ENCODE measurements around the gene CD109.
"Not testable (repeated sequence)": the region's sequence is repeated elsewhere in the genome, so short reads cannot be mapped to it uniquely, and the experiment has no call there.

The CD109 gene

DNA sequence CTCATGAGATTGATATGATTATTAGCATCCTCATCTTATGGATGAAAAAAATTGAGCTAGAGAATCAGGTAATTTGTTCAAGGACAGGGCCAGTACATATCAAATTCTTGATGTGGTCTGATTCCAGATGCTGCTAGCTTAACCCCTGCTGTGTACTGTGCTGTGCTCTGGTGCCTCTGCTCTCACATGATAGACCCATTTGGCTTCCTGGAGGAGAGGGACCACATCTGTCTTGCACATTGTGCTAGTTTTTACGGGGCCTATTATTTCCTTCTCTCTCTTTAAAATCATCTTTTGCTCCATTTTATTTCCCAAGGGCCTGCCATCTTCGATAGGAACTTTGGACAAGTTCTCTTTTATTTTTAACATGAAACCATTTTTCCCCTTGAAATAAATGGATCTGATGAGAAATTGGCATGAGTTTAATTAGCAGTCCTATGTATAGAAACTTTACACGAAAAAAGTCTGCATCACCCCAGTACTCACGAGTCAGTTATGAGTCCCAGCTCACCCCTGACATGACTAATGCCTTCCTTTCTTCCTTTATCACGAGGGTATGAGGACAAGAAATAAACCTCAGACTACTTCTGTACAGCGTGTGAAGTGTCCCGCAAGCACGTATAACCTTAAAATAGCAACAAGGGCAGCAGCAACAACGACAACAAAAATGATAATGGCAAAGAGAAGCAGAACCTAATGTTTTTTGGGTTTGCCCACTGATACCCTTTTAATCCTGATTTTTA, 26.5 kb downstream of the CD109 start:
- DNase-seq (ENCODE audit: extremely low read depth, low read depth), result peak; percentile 38

DNA sequence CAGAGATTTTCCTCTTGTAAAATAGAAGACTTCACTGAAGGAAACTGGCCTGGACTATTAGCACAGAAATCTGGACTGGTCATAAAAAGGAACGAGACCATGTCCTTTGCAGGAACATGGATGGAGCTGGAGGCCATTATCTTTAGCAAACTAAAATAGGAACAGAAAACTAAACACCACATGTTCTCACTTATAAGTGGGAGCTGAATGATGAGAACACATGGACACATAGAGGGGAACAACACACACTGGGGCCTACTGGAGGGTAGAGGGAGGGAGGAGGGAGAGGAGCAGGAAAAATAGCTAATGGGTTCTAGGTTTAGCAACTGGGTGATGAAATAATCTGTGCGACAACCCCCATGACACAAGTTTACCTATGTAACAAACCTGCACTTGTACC, 27.5 kb downstream of the CD109 start:
- not testable (repeated sequence) for DNase-seq (ENCODE audit: extremely low read depth, low read depth)

More for the DNA sequence above, 26.5 kb downstream of the CD109 start:
- TF ChIP-seq, protein P1, sequence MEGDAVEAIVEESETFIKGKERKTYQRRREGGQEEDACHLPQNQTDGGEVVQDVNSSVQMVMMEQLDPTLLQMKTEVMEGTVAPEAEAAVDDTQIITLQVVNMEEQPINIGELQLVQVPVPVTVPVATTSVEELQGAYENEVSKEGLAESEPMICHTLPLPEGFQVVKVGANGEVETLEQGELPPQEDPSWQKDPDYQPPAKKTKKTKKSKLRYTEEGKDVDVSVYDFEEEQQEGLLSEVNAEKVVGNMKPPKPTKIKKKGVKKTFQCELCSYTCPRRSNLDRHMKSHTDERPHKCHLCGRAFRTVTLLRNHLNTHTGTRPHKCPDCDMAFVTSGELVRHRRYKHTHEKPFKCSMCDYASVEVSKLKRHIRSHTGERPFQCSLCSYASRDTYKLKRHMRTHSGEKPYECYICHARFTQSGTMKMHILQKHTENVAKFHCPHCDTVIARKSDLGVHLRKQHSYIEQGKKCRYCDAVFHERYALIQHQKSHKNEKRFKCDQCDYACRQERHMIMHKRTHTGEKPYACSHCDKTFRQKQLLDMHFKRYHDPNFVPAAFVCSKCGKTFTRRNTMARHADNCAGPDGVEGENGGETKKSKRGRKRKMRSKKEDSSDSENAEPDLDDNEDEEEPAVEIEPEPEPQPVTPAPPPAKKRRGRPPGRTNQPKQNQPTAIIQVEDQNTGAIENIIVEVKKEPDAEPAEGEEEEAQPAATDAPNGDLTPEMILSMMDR (IDR thresholded peaks at IDR 0.05; ENCODE audit: low read depth, low read length), result no peak

DNA sequence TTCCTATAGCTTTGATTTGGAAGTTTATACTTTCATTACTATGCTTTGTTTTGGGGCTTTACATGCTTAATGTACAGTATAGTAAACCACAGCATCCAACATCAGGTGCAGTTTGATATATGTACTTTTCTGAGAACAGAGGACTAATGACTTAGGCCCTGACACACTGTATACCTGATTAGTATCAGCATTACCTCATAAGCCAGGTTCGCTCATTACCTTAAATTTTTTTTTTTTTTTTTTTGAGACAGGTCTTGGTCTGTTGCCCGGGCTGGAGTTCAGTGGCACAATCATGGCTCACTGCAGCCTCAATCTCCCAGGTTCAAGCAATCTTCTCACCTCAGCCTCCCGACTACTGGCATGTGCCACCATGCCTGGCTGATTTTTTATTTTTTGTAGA, 28.4 kb downstream of the CD109 start:
- no peak for DNase-seq (ENCODE audit: extremely low read depth, low read depth)

DNA sequence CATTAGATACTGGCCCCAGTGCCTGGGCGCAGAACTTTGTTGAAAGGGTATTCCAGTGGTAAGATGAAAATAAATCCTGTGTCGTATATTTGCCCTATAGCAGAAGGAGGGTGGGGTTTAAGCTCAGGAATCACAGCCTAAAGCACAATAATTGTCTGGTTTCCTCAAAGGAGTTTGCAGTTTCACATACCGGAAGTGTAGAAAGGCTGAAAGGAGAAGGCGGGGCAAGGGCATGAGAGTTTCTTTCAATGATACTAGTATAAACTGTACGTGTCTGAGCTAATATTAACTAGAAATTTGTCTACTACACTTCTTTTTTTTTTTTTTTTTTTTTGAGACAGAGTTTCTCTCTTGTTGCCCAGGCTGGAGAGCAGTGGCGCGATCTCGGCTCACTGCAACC, 29.2 kb downstream of the CD109 start:
- not testable (repeated sequence) for DNase-seq (ENCODE audit: extremely low read depth, low read depth)

More for the DNA sequence above, 28.4 kb downstream of the CD109 start:
- TF ChIP-seq, protein P1 (IDR thresholded peaks at IDR 0.05; ENCODE audit: low read depth, low read length), result no peak

DNA sequence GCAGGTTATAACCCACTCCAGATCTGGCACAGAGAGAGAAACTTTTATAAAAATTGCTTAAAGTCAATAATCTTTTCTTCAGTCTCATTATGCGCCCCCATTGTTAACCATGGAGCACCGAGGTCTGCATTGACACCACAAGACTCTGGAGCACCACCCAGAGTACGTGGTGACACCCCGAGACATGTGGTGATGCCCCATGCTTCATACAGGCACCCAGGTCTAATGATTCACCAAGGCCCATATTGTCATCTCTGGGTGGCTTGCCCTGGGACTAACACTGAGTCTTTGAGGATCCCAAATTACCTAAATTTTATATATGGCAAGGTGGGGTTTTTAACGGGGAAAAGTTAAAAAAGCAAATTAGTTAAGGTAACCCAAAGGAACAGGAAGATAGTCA, 31.1 kb downstream of the CD109 start:
- DNase-seq (ENCODE audit: extremely low read depth, low read depth), result no peak
- TF ChIP-seq, protein P1 (IDR thresholded peaks at IDR 0.05; ENCODE audit: low read depth, low read length), result no peak

DNA sequence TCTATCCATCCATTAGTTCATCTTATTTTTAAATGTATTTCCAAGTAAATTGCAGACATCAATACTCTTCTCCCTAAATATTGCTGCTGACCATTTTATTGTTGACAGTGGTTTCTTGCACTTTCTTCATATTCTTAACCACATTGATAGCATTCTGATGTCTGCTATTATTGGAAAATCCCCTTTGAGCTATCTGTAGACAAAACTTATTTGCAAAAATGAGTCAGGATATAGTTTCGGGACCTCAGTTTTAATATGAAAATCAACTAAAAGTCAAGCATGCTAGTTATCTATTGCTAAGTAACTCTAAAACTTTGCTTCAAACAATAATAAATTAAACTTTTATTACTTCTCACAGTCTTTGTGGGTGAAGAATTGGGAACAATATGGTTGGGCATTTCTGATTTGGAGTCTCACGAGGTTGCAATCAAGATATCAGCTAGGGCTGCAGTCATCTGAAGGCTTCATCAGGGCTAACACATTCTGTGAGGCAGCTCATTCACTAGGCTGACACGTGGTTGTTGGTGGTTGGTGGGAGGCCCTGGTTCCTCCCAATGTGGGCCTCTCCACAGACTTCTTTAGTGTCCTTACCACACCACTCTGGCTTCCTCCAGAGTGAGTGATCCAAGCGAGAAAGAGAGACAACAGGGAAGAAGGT, 32.7 kb downstream of the CD109 start:
- DNase-seq (ENCODE audit: extremely low read depth, low read depth), result no peak

DNA sequence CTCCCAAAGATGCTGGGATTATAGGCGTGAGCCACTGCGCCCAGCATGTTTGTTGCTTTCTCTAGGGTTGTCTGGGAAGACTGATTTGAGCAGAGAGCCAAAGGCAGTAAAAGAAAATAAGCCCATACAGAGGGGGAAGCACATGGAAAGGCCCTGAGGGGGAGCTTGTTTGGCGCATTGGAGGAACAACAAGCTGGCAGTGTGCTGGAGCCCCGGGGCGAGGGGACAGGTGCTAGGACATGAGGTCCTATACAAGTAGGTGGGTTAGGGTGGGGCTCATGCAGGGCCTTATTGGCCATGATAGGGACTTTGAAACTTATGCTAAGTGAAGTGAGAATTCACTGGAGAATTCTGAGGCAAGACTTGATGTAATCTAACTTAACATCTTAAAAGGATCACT, 35.3 kb downstream of the CD109 start:
- no peak for DNase-seq (ENCODE audit: extremely low read depth, low read depth)
- TF ChIP-seq, protein P1 (IDR thresholded peaks at IDR 0.05; ENCODE audit: low read depth, low read length), result no peak

More for the DNA sequence above, 32.7 kb downstream of the CD109 start:
- TF ChIP-seq, protein P1 (IDR thresholded peaks at IDR 0.05; ENCODE audit: low read depth, low read length), result no peak

DNA sequence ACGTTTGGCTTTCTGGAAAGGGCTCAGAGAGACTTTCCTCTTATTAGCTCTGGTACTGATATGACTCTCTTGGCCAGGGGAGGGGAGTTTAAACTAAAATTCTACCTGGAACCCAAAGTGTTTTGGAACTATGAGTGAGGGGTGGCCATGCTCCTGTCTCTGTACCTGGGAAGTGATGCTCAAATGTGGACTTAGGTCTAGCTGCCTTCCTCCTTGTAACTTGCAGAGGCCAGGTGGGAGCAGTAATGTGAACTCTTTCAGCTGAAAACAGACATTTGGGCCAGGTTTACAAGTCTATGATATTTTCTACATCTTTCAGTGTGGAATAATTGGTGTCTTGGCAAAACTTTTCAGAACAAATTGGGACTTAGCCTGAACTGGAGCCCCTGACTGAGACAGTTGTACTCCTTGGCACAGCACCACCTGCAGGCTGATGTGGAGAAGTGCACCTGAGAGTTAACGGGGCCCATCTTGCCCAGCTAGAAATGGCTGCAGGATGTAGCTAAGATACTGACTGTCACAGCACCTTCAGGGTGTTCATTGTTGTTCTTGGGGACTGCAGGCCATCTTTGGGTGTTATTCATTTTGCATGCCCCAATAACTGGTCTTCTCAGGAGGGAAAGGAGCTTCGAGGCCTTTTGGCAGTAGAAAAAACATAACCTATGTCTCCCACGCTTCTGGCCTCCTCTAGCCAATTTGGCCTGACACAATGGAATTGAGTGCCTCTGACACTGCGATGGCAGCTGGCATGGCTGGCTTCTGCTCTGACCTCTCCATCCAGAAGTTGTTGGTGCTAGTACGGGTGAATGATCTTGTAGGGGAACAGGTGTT, 37.1 kb downstream of the CD109 start:
- DNase-seq (ENCODE audit: extremely low read depth, low read depth), result peak; percentile 57
- TF ChIP-seq, protein P1 (IDR thresholded peaks at IDR 0.05; ENCODE audit: low read depth, low read length), result peak; percentile 95

Data from AG09319 (cell line).